Germinal center (tissue), 1 donor: ENCODE results near the gene ERG.

ENCODE experiments used
- DNase-seq: peaks from one replicate; pipeline ENCODE4 v3.0.0; 2012; ENCODE audit warnings: mixed read lengths, low spot score

ERG gene

GRCh38 chr21:38499296-38499695, 1.0 kb upstream of the ERG start:
- DNase-seq = no peak

GRCh38 chr21:38496224-38496623, 2.1 kb downstream of the ERG start:
- DNase-seq = no peak

- no peak for DNase-seq
Observed at GRCh38 chr21:38495696-38496095, 2.6 kb downstream of the ERG start.

GRCh38 chr21:38495242-38495641, 3.0 kb downstream of the ERG start:
- no peak for DNase-seq

GRCh38 chr21:38494703-38495102, 3.6 kb downstream of the ERG start:
- DNase-seq = no peak

GRCh38 chr21:38494251-38494642, 4.0 kb downstream of the ERG start:
- no peak for DNase-seq

GRCh38 chr21:38493549-38494250, 4.6 kb downstream of the ERG start:
- DNase-seq = no peak

- DNase-seq = no peak
Observed at GRCh38 chr21:38492007-38492406, 6.3 kb downstream of the ERG start.

- DNase-seq = no peak
Observed at GRCh38 chr21:38491536-38491935, 6.7 kb downstream of the ERG start.

GRCh38 chr21:38490411-38491020, 7.8 kb downstream of the ERG start:
- DNase-seq = no peak

- DNase-seq = no peak
Observed at GRCh38 chr21:38489729-38490128, 8.5 kb downstream of the ERG start.

- no peak for DNase-seq
Observed at GRCh38 chr21:38489271-38489652, 9.0 kb downstream of the ERG start.

GRCh38 chr21:38488640-38489270, 9.5 kb downstream of the ERG start:
- no peak for DNase-seq

- no peak for DNase-seq
Observed at GRCh38 chr21:38487901-38488639, 10.2 kb downstream of the ERG start.

GRCh38 chr21:38486706-38487105, 11.6 kb downstream of the ERG start:
- no peak for DNase-seq

- DNase-seq = no peak
Observed at GRCh38 chr21:38486221-38486620, 12.1 kb downstream of the ERG start.

GRCh38 chr21:38479641-38480525, 18.4 kb downstream of the ERG start:
- DNase-seq = no peak

GRCh38 chr21:38478782-38479181, 19.5 kb downstream of the ERG start:
- no peak for DNase-seq

GRCh38 chr21:38477226-38477625, 21.1 kb downstream of the ERG start:
- DNase-seq = no peak

GRCh38 chr21:38476385-38476784, 21.9 kb downstream of the ERG start:
- no peak for DNase-seq

- no peak for DNase-seq
Observed at GRCh38 chr21:38475519-38475918, 22.8 kb downstream of the ERG start.

GRCh38 chr21:38474796-38475195, 23.5 kb downstream of the ERG start:
- DNase-seq = no peak
